Mesendoderm (in vitro differentiated cells): ENCODE measurements around the gene PTPN4.

Experiments
- DNase-seq: peaks from one replicate; pipeline ENCODE4 v3.0.0; 2013
- H2AK5ac ChIP-seq: 2 replicates; pipeline ENCODE4 v1.6.1; 2013; ENCODE audit warnings: low read length, inconsistent platforms
- H2BK120ac ChIP-seq: 2 replicates; pipeline ENCODE4 v1.6.1; 2013; ENCODE audit warnings: low read depth, mild to moderate bottlenecking, low read length, moderate library complexity, mixed read lengths
- H2BK15ac ChIP-seq: replicated peaks from 2 replicates; pipeline ENCODE4 v1.6.1; 2013; ENCODE audit warnings: low read depth, mild to moderate bottlenecking, moderate library complexity
- H2BK5ac ChIP-seq: 2 replicates; pipeline ENCODE4 v1.6.1; 2013; ENCODE audit warnings: low read length, inconsistent platforms
- H3K18ac ChIP-seq: 2 replicates; pipeline ENCODE4 v1.6.1; 2013; ENCODE audit warnings: mild to moderate bottlenecking, low read length, mixed read lengths
- H3K23ac ChIP-seq: one replicate; pipeline ENCODE4 v1.6.1; 2013; ENCODE audit warnings: low read length
- H3K27ac ChIP-seq: 2 replicates; pipeline ENCODE4 v1.5.1; 2013; ENCODE audit warnings: low read depth, mild to moderate bottlenecking, inconsistent platforms, low read length, moderate library complexity
- H3K27me3 ChIP-seq: 2 replicates; pipeline ENCODE4 v1.6.1; 2013; ENCODE audit warnings: low read length, control low read depth, mild to moderate bottlenecking, inconsistent platforms; ENCODE audit not compliant: insufficient read depth, poor library complexity
- H3K36me3 ChIP-seq: 2 replicates; pipeline ENCODE4 v1.6.1; 2013; ENCODE audit warnings: low read length, inconsistent platforms; ENCODE audit not compliant: control insufficient read depth, insufficient read depth
- H3K4ac ChIP-seq: one replicate; pipeline ENCODE4 v1.6.1; 2013; ENCODE audit warnings: low read depth, mild to moderate bottlenecking, low read length, moderate library complexity
- H3K4me1 ChIP-seq: 2 replicates; pipeline ENCODE4 v1.6.1; 2013; ENCODE audit warnings: low read depth, low read length, inconsistent platforms; ENCODE audit not compliant: control insufficient read depth
- H3K4me2 ChIP-seq: 2 replicates; pipeline ENCODE4 v1.6.1; 2013; ENCODE audit warnings: low read length
- H3K4me3 ChIP-seq: 2 replicates; pipeline ENCODE4 v1.5.1; 2013; ENCODE audit warnings: mild to moderate bottlenecking, low read length
- H3K56ac ChIP-seq: one replicate; pipeline ENCODE4 v1.6.1; 2013; ENCODE audit warnings: low read length
- H3K79me1 ChIP-seq: 2 replicates; pipeline ENCODE4 v1.6.1; 2013; ENCODE audit warnings: low read length, inconsistent platforms
- H3K79me2 ChIP-seq: 2 replicates; pipeline ENCODE4 v1.6.1; 2013; ENCODE audit warnings: mild to moderate bottlenecking, low read length; ENCODE audit not compliant: control insufficient read depth, insufficient read depth
- H3K9ac ChIP-seq: 2 replicates; pipeline ENCODE4 v1.6.1; 2013; ENCODE audit warnings: low read length, inconsistent platforms
- H4K5ac ChIP-seq: one replicate; pipeline ENCODE4 v1.6.1; 2013; ENCODE audit warnings: low read length
- H4K8ac ChIP-seq: one replicate; pipeline ENCODE4 v1.6.1; 2013; ENCODE audit warnings: low read depth, mild to moderate bottlenecking, control low read depth, low read length, moderate library complexity
- WGBS: extraction: QIAGEN DNeasy Blood & Tissue Kit; methylation state at CpG from one replicate; pipeline ENCODE4 v1.1.7; 2013; ENCODE audit warnings: low lambda C conversion rate, missing lambda C conversion rate; ENCODE audit not compliant: insufficient coverage; ENCODE audit errors: extremely low coverage; 5-methylcytosine and 5-hydroxymethylcytosine counted together

Gene PTPN4

DNA sequence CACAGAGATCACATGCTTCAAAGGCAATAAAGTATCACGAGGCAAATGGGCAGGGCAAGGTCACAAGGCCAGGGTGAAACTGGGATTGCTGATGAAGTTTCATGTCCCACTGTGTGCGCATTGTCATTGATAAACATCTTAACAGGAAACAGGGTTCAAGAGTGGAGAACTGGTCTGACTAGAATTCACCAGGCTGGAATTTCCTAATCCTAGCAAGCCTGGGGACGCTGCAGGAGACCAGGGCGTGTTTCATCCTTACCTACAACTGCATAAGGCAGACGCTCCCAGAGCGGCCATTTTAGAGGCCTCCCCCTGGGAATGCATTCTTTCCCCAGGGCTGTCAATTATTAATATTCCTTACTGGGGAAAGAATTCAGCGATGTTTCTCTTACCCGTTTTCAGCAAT lies 33.2 kb downstream of the PTPN4 start:
- Histone ChIP-seq H2BK120ac (no peak overlapping the region), H3K9ac (no peak overlapping the region), H3K79me2 (peaks cover 36% of the 10 kb centered on the region), H2BK15ac (no peak overlapping the region), H3K18ac (no peak overlapping the region), H3K27ac (no peak overlapping the region), H3K4me2 (no peak overlapping the region), H3K36me3 (no peaks in the 10 kb centered on the region), H3K27me3 (no peaks in the 10 kb centered on the region), H3K56ac (no peak overlapping the region), H3K23ac (no peak overlapping the region), H4K5ac (no peak overlapping the region), H3K4ac (no peak overlapping the region), H4K8ac (no peak overlapping the region), H3K4me3 (no peak overlapping the region), H3K79me1 (peaks cover 5% of the 10 kb centered on the region), H2AK5ac (no peak overlapping the region), H3K4me1 (no peaks in the 10 kb centered on the region), H2BK5ac (no peak overlapping the region)
- peak; percentile 70 for DNase-seq
- no CpG with 5 or more reads among the region's 8 CpGs for whole genome bisulfite sequencing

DNA sequence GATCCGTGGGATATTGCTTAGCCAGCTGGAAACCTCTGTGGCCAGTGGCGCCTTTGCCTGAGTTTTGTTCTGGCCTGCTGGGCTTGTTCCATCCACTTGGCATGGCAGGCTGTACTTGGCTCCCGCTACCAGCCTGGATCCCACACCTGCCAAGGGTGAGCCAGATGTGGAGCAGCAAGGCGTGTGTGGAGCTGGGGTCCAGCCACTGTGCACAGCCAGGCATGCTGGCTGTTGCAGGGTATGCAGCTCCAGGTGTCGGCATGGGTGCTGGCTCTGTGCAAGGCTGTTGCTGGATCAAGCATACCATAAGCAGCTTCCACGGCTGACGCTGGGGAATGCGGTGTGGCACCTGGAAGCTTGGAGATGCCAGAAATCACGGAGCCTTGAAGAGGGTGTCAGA lies 34.5 kb downstream of the PTPN4 start:
- no peak overlapping the region for H3K4me3 ChIP-seq
- DNase-seq = no peak
- H3K27ac ChIP-seq = no peak overlapping the region
- H4K8ac ChIP-seq = no peak overlapping the region
- H3K4me1 ChIP-seq = no peaks in the 10 kb centered on the region
- no peak overlapping the region for H3K4ac ChIP-seq
- H3K23ac ChIP-seq = no peak overlapping the region
- H4K5ac ChIP-seq = no peak overlapping the region
- no CpG with 5 or more reads among the region's 9 CpGs for WGBS
- no peak overlapping the region for H2BK5ac ChIP-seq
- H3K9ac ChIP-seq = no peak overlapping the region
- peaks cover 34% of the 10 kb centered on the region for H3K79me2 ChIP-seq
- H3K36me3 ChIP-seq = no peaks in the 10 kb centered on the region
- H3K56ac ChIP-seq = no peak overlapping the region
- H2BK120ac ChIP-seq = no peak overlapping the region
- no peak overlapping the region for H2AK5ac ChIP-seq
- peaks cover 5% of the 10 kb centered on the region for H3K79me1 ChIP-seq
- H3K4me2 ChIP-seq = no peak overlapping the region
- no peaks in the 10 kb centered on the region for H3K27me3 ChIP-seq
- H2BK15ac ChIP-seq = no peak overlapping the region
- no peak overlapping the region for H3K18ac ChIP-seq

DNA sequence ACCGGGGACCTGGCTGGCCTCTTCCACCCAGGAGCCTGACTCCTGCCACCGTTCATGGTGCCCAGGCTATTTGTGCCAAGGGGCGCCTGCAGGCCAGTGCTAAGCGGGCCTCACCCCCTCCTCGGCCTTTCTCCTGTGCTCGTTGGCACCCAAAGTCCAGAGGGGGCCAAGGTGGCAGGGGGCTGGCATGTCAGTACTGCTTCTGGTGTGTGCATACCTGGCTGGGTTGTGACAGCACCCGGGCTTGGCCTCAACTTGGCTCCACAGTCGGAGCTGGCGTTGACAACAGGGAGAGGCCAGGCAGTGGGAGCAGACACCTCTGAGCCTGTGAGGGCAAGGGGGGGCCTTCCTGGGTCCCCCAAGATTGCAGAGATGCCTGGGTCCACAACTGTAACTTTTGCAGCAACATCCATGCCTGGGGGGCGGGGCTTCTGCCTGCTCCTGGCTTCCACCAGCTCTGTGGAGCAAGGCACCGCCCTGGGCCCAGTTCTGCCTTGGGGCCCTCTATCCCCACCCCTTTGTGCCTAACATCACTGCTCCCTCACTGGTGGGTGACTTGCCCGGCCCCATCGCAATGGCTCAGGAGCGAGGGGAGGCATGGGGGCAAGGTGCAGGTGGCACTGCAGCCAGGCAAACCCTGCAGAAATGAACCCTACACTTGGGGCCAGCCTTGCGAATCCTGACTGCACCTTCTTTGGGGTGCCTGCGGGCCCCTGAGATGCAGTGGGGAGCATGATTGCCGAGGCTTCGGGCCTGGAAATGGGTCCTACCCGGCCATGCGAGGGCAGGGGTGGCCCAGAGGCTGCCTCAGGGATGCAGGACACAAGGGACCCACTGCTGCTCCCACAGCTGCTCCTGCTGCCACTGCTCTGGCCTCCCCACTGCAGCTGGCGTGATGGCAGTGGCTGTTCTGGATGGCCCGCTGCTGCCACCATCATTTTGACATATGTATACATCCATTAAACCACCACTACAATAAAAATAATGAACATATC lies 35.9 kb downstream of the PTPN4 start:
- no peak overlapping the region for H4K8ac ChIP-seq
- no CpG with 5 or more reads among the region's 22 CpGs for WGBS

DNA sequence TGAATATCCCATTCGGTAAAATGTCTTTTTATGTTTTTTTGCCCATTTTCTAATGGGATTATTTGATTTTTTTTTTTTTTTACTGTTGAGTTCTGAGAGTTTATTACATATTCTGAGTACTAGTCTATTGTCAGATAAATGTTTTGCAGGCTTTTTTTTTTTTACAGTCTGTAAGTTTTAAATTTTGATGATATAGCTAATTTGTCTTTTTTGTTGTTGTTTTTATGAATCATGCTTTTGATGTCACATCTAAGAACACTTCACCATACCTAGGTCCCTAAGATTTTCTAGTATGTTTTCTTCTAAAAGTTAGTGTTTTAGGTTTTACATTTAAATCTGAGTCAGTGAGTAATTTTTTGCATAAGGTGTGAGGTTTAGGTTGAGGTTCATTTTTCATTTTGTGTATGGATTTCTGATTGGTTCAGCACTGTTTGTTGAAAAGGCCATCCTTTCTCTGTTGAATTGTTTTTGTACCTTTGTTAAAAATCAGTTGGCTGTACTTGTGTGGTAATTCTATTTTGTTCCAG lies 40.7 kb downstream of the PTPN4 start:
- H3K27ac ChIP-seq = no peak overlapping the region
- no peak overlapping the region for H4K5ac ChIP-seq
- WGBS = no CpG with 5 or more reads among the region's 1 CpG

More for the DNA sequence above, 35.9 kb downstream of the PTPN4 start:
- no peak overlapping the region for H2AK5ac ChIP-seq
- H3K4me2 ChIP-seq = no peak overlapping the region
- no peak overlapping the region for H3K27ac ChIP-seq
- no peak for DNase-seq
- H3K27me3 ChIP-seq = no peaks in the 10 kb centered on the region
- peaks cover 36% of the 10 kb centered on the region for H3K79me2 ChIP-seq
- peaks cover 5% of the 10 kb centered on the region for H3K79me1 ChIP-seq
- no peaks in the 10 kb centered on the region for H3K4me1 ChIP-seq
- no peak overlapping the region for H3K23ac ChIP-seq
- no peak overlapping the region for H2BK15ac ChIP-seq
- no peak overlapping the region for H2BK5ac ChIP-seq
- H3K9ac ChIP-seq = no peak overlapping the region
- no peak overlapping the region for H3K56ac ChIP-seq
- H3K4ac ChIP-seq = no peak overlapping the region
- no peak overlapping the region for H3K18ac ChIP-seq
- no peak overlapping the region for H2BK120ac ChIP-seq
- H3K36me3 ChIP-seq = no peaks in the 10 kb centered on the region
- no peak overlapping the region for H4K5ac ChIP-seq
- no peak overlapping the region for H3K4me3 ChIP-seq

DNA sequence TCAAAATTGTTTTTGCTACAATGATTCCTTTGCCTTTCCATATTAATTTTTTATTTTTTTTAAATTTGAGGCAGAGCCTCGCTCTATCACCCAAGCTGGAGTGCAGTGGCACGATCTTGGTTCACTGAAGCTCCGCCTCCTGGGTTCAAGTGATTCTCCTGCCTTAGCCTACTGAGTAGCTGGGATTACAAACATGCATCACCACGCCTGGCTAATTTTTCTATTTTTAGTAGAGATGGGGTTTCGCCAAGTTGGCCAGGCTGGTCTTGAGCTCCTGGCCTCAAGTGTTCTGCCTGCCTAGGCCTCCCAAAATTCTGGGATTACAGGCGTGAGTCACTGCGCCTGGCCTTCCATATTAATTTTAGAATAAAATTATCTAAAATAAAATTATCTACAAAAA lies 41.3 kb downstream of the PTPN4 start:
- Histone ChIP-seq H3K4me3 (no peak overlapping the region), H4K5ac (no peak overlapping the region), H2BK5ac (no peak overlapping the region), H3K79me2 (peaks cover 25% of the 10 kb centered on the region), H4K8ac (no peak overlapping the region), H3K36me3 (no peaks in the 10 kb centered on the region), H3K27ac (no peak overlapping the region), H3K27me3 (no peaks in the 10 kb centered on the region), H2BK120ac (no peak overlapping the region), H3K79me1 (no peaks in the 10 kb centered on the region), H3K9ac (no peak overlapping the region), H3K56ac (no peak overlapping the region), H3K4me2 (no peak overlapping the region), H3K18ac (no peak overlapping the region), H3K23ac (no peak overlapping the region), H3K4ac (no peak overlapping the region), H2BK15ac (no peak overlapping the region), H2AK5ac (no peak overlapping the region), H3K4me1 (no peaks in the 10 kb centered on the region)
- WGBS = no CpG with 5 or more reads among the region's 7 CpGs
- DNase-seq = no peak

More for the DNA sequence above, 40.7 kb downstream of the PTPN4 start:
- H3K23ac ChIP-seq = no peak overlapping the region
- H2BK15ac ChIP-seq = no peak overlapping the region
- no peak overlapping the region for H2AK5ac ChIP-seq
- no peaks in the 10 kb centered on the region for H3K79me1 ChIP-seq
- no peaks in the 10 kb centered on the region for H3K36me3 ChIP-seq
- H3K18ac ChIP-seq = no peak overlapping the region
- H3K56ac ChIP-seq = no peak overlapping the region
- H4K8ac ChIP-seq = no peak overlapping the region
- no peak overlapping the region for H3K4ac ChIP-seq
- peaks cover 31% of the 10 kb centered on the region for H3K79me2 ChIP-seq
- no peak for DNase-seq
- H2BK120ac ChIP-seq = no peak overlapping the region
- no peak overlapping the region for H3K4me2 ChIP-seq
- no peaks in the 10 kb centered on the region for H3K4me1 ChIP-seq
- no peak overlapping the region for H2BK5ac ChIP-seq
- H3K9ac ChIP-seq = no peak overlapping the region
- no peak overlapping the region for H3K4me3 ChIP-seq
- no peaks in the 10 kb centered on the region for H3K27me3 ChIP-seq
